GM21619 (cell line): ENCODE data around the gene COL8A1.

Experiments
- ATAC-seq: cut with Tn5 transposase; IDR thresholded peaks from one replicate; pipeline ENCODE4 v1.9.1; 2021; ENCODE audit not compliant: unreplicated experiment

The COL8A1 gene

GRCh38 chr3:99637368-99638111 is 854 bp upstream of the COL8A1 start:
- ATAC-seq: no peak

GRCh38 chr3:99639579-99639978 is 1.2 kb downstream of the COL8A1 start:
- ATAC-seq: no peak

- no peak for ATAC-seq
Measured at GRCh38 chr3:99640214-99640851, 1.9 kb downstream of the COL8A1 start.

- no peak for ATAC-seq
Measured at GRCh38 chr3:99641480-99641879, 3.1 kb downstream of the COL8A1 start.

- no peak for ATAC-seq
Measured at GRCh38 chr3:99641982-99642381, 3.6 kb downstream of the COL8A1 start.

- ATAC-seq: no peak
Measured at GRCh38 chr3:99644017-99644416, 5.6 kb downstream of the COL8A1 start.

GRCh38 chr3:99644746-99645145 is 6.4 kb downstream of the COL8A1 start:
- no peak for ATAC-seq

GRCh38 chr3:99645277-99646106 is 7.1 kb downstream of the COL8A1 start:
- no peak for ATAC-seq

GRCh38 chr3:99646107-99646435 is 7.7 kb downstream of the COL8A1 start:
- ATAC-seq: no peak

GRCh38 chr3:99647081-99647480 is 8.7 kb downstream of the COL8A1 start:
- ATAC-seq: no peak

- ATAC-seq: no peak
Measured at GRCh38 chr3:99648101-99648500, 9.7 kb downstream of the COL8A1 start.

GRCh38 chr3:99648516-99648915 is 10.1 kb downstream of the COL8A1 start:
- ATAC-seq: no peak

GRCh38 chr3:99651531-99651930 is 13.1 kb downstream of the COL8A1 start:
- no peak for ATAC-seq

- ATAC-seq: no peak
Measured at GRCh38 chr3:99656624-99657023, 18.2 kb downstream of the COL8A1 start.

GRCh38 chr3:99658274-99658673 is 19.9 kb downstream of the COL8A1 start:
- no peak for ATAC-seq

GRCh38 chr3:99659032-99659431 is 20.6 kb downstream of the COL8A1 start:
- no peak for ATAC-seq

- ATAC-seq: no peak
Measured at GRCh38 chr3:99659951-99660350, 21.6 kb downstream of the COL8A1 start.

- ATAC-seq: no peak
Measured at GRCh38 chr3:99662838-99663570, 24.6 kb downstream of the COL8A1 start.

GRCh38 chr3:99663977-99664376 is 25.6 kb downstream of the COL8A1 start:
- ATAC-seq: no peak

- ATAC-seq: no peak
Measured at GRCh38 chr3:99665017-99665416, 26.6 kb downstream of the COL8A1 start.

- ATAC-seq: no peak
Measured at GRCh38 chr3:99666201-99666600, 27.8 kb downstream of the COL8A1 start.
